SK-N-MC (cell line): ENCODE results near the gene PRPF40B.

Source experiments
- EZH2 ChIP-seq: fragments of 200-600 bp; sonication (generic); IDR thresholded peaks from one replicate; pipeline ENCODE4 v1.6.1; 2017; ENCODE audit warnings: antibody characterized with exemption
- FOXP2 ChIP-seq: optimal IDR thresholded peaks from 2 replicates; pipeline ENCODE3; 2011; ENCODE audit warnings: mild to moderate bottlenecking, moderate library complexity; ENCODE audit not compliant: insufficient read depth; ENCODE audit errors: extremely low read length, control extremely low read depth
- POLR2AphosphoS5 ChIP-seq: IDR thresholded peaks from 2 replicates; pipeline ENCODE4 v1.6.1; 2012; ENCODE audit warnings: mild to moderate bottlenecking, low read depth, low read length, borderline replicate concordance

DNA sequence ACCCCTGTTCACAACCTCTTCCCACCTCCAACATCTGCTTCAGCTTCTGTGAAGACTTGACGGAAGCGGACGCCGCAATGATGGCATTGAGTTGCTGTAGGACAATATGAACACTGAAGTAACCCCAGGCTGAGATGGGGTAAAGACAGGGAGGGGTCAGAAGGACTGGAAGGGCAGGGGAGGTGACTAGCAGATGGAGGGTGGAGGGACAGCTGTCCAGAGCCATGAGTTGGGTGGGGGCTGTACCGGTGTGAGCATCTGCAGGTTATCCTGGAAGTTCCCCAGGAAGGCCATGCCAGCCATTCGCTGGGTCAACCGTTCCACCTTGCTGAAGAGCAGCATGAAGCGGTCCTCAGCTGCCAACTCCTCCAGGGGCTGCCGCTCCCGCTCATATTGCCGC, 26.1 kb downstream of the PRPF40B start:
- TF ChIP-seq EZH2 (no peak), FOXP2 (no peak), POLR2AphosphoS5 (no peak)
